Measurements from ENCODE around the gene DMAC2L. TPM values are rescaled to one million over a fixed set of nuclear protein-coding genes. Genes with fewer than 3 reads are reported as not detected.
"Not testable (repeated sequence)": the region's sequence is repeated elsewhere in the genome, so short reads cannot be mapped to it uniquely, and the experiment has no call there.

The DMAC2L gene
- total and polyA plus RNA-seq, 11 donors: 12.6 to 29.9 (median 22.8) TPM

GRCh38 chr14:50312734-50313054, 570 bp downstream of the DMAC2L start:
- ATAC-seq (peak in 2 of 4 donors; percentile 2 to 32), DNase-seq (no peak)
- intact Hi-C loops (cut with DNase I): loop anchor here in 3 of 10 donors (5.0 kb wide), 2 partner anchors 80 to 85 kb away; partner anchors contain the start of genes SOS2 (in 3 of the 3) and CDKL1 (in 1 of the 3)
- 1 to 28% (median 4%) methylated on average over 4 to 18 of the region's 18 CpGs for WGBS, 4 donors
- peak overlapping the region; percentile 67 to 95 (median 93) for H3K27ac ChIP-seq
- peaks cover 0 to 21% (median 17%) of the 10 kb centered on the region in 12 donors for H3K4me1 ChIP-seq
- H3K36me3 ChIP-seq: no peaks in the 10 kb centered on the region
- TF ChIP-seq CTCF (IDR thresholded peaks at IDR 0.05) (no peak), POLR2A (IDR thresholded peaks at IDR 0.05) (no peak)
- H3K4me3 ChIP-seq: peak overlapping the region; percentile 64 to 96 (median 84)
- H3K9me3 ChIP-seq: no peaks in the 10 kb centered on the region
- H3K27me3 ChIP-seq: no peaks in the 10 kb centered on the region

- not testable (repeated sequence) for ATAC-seq, H3K4me3 ChIP-seq, DNase-seq, H3K27me3 ChIP-seq, H3K36me3 ChIP-seq, H3K9me3 ChIP-seq, H3K27ac ChIP-seq
- H3K4me1 ChIP-seq: peaks cover 0 to 27% (median 18%) of the 10 kb centered on the region in 12 donors
- 93 to 100% (median 97%) methylated on average over 3 of the region's 3 CpGs for whole genome bisulfite sequencing, 4 donors
- intact Hi-C loops (cut with DNase I): loop anchor here in 3 of 10 donors (5.0 kb wide), 2 partner anchors 82 to 83 kb away; partner anchors contain the start of genes SOS2 (in 3 of the 3) and CDKL1 (in 1 of the 3)
Measured at GRCh38 chr14:50314098-50314497, 2.0 kb downstream of the DMAC2L start.

- intact Hi-C loops (cut with DNase I): no loop called here
- H3K4me1 ChIP-seq: peaks cover 0 to 32% (median 12%) of the 10 kb centered on the region in 12 donors
- TF ChIP-seq CTCF (IDR thresholded peaks at IDR 0.05) (peak; percentile 39 to 77 (median 64)), POLR2A (IDR thresholded peaks at IDR 0.05) (no peak)
- 40 to 55% (median 46%) methylated on average over 4 of the region's 4 CpGs for WGBS, 4 donors
- no peaks in the 10 kb centered on the region for H3K9me3 ChIP-seq
- H3K4me3 ChIP-seq: no peak overlapping the region
- DNase-seq (no peak), ATAC-seq (no peak)
- H3K36me3 ChIP-seq: peaks cover 0 to 6% (median 0%) of the 10 kb centered on the region in 9 donors
- H3K27ac ChIP-seq: no peak overlapping the region
- H3K27me3 ChIP-seq: no peaks in the 10 kb centered on the region
Measured at GRCh38 chr14:50318031-50318626, 6.0 kb downstream of the DMAC2L start.

- no peaks in the 10 kb centered on the region for H3K27me3 ChIP-seq
- no peaks in the 10 kb centered on the region for H3K9me3 ChIP-seq
- TF ChIP-seq POLR2A (IDR thresholded peaks at IDR 0.05) (no peak), CTCF (IDR thresholded peaks at IDR 0.05) (no peak)
- H3K4me3 ChIP-seq: no peak overlapping the region
- intact Hi-C loops (cut with DNase I): loop anchor here in 1 of 10 donors (1.0 kb wide), 1 partner anchor 213 kb away; the partner anchor contains the start of gene MAP4K5
- peak overlapping the region in 1 of 12 donors; percentile 77 for H3K27ac ChIP-seq
- H3K4me1 ChIP-seq: peaks cover 0 to 28% (median 8%) of the 10 kb centered on the region in 12 donors
- WGBS, 4 donors: 68 to 89% (median 83%) methylated on average over 1 of the region's 1 CpG
- H3K36me3 ChIP-seq: peaks cover 0 to 16% (median 8%) of the 10 kb centered on the region in 9 donors
- DNase-seq (no peak), ATAC-seq (no peak)
Measured at GRCh38 chr14:50319293-50319692, 7.2 kb downstream of the DMAC2L start.
